Vagina (tissue), 2 donors: Measurements from ENCODE around the gene SH3RF1. TPM values are rescaled to one million over a fixed set of nuclear protein-coding genes. Genes with fewer than 3 reads are reported as not detected.

ENCODE experiments used
- DNase-seq, 2 donors: peaks; one replicate each; pipeline ENCODE4 v3.0.0-alpha.2; 2017; ENCODE audit errors: extremely low spot score in 2 of 2
- H3K27ac ChIP-seq: fragments of 200-600 bp; sonication (generic); one replicate; pipeline ENCODE4 v1.5.1; 2019
- H3K27me3 ChIP-seq: fragments of 200-600 bp; sonication (generic); one replicate; pipeline ENCODE4 v1.5.1; 2019
- H3K36me3 ChIP-seq, 2 donors: fragments of 200-600 bp; sonication (generic); one replicate each; pipeline ENCODE4 v1.5.1; 2017 to 2019
- H3K4me1 ChIP-seq: fragments of 200-600 bp; sonication (generic); one replicate; pipeline ENCODE4 v1.5.1; 2019
- H3K4me3 ChIP-seq, 2 donors: fragments of 200-600 bp; sonication (generic); 1 replicate in 1 of 2; 2 replicates in 1 of 2; pipeline ENCODE4 v1.5.1; 2016 to 2019
- H3K9me3 ChIP-seq: fragments of 200-600 bp; sonication (generic); one replicate; pipeline ENCODE4 v1.5.1; 2019
- POLR2A ChIP-seq, 2 donors: fragments of 450-650 bp; IDR thresholded peaks; one replicate each; pipeline ENCODE4 v1.6.1; 2017; ENCODE audit warnings: antibody characterized with exemption in 2 of 2, mild to moderate bottlenecking in 2 of 2, moderate library complexity in 2 of 2
- POLR2AphosphoS5 ChIP-seq, 2 donors: sonication (generic); formaldehyde crosslinking; IDR thresholded peaks; one replicate each; pipeline ENCODE4 v1.9.0; 2017; ENCODE audit warnings: antibody characterized with exemption in 2 of 2, mild to moderate bottlenecking in 2 of 2, low read depth in 1 of 2; ENCODE audit not compliant: insufficient read depth in 1 of 2
- intact Hi-C: fragments of 100-400 bp; cut with DNase I; formaldehyde crosslinking; loops from one replicate; pipeline ENCODE4 v1.15.1; 2023
- total RNA-seq: library from RNA; depleted of rRNA; stranded (reverse); fragments of >200 nt; gene quantifications from one replicate; pipeline ENCODE4 v1.2.3, GENCODE V29; 2016
- TF ChIP-seq, protein P1 (sequence below), 3 experiments: fragments of 450-650 bp in 2 of 3; fragments of 200-600 bp in 1 of 3; sonication (generic) in 1 of 3; IDR thresholded peaks; one replicate each; pipeline ENCODE4 v1.5.1; 2017 to 2019; ENCODE audit warnings: antibody characterized with exemption in 3 of 3, mild to moderate bottlenecking in 2 of 3, moderate library complexity in 2 of 3

Gene SH3RF1
- total RNA-seq, 1 donor from 2014 or later: 16.0 TPM

DNA sequence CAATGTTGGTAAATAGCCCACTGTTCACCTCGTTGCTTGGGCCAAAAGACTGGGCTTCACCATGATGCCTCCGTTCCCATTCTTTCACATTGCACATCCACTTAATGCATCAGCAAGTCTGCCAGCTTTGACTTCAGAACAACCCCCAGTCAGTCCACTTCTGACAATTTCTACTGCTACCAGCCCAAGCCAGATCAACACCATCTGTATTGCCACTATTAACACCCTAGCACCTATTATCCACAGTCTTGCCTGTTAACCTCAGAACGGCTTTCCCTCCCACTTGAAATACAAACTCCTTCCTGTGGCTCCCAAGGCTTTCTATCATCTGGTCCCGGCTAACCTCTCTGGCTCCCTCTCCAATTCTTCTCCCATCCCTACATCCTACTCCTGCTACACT is 95.7 kb downstream of the SH3RF1 start:
- Histone ChIP-seq H3K4me3 (no peak overlapping the region), H3K27ac (no peak overlapping the region), H3K36me3 (no peaks in the 10 kb centered on the region), H3K9me3 (no peaks in the 10 kb centered on the region), H3K27me3 (no peaks in the 10 kb centered on the region), H3K4me1 (peaks cover 4% of the 10 kb centered on the region)
- intact Hi-C loops: no loop called here
- no peak for DNase-seq
- TF ChIP-seq POLR2A (IDR thresholded peaks at IDR 0.05): no peak
- TF ChIP-seq, protein P1, sequence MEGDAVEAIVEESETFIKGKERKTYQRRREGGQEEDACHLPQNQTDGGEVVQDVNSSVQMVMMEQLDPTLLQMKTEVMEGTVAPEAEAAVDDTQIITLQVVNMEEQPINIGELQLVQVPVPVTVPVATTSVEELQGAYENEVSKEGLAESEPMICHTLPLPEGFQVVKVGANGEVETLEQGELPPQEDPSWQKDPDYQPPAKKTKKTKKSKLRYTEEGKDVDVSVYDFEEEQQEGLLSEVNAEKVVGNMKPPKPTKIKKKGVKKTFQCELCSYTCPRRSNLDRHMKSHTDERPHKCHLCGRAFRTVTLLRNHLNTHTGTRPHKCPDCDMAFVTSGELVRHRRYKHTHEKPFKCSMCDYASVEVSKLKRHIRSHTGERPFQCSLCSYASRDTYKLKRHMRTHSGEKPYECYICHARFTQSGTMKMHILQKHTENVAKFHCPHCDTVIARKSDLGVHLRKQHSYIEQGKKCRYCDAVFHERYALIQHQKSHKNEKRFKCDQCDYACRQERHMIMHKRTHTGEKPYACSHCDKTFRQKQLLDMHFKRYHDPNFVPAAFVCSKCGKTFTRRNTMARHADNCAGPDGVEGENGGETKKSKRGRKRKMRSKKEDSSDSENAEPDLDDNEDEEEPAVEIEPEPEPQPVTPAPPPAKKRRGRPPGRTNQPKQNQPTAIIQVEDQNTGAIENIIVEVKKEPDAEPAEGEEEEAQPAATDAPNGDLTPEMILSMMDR (IDR thresholded peaks at IDR 0.05): no peak
- TF ChIP-seq POLR2AphosphoS5 (IDR thresholded peaks at IDR 0.05; ENCODE audit: insufficient read depth in 1 of 2, low read depth in 1 of 2): no peak

DNA sequence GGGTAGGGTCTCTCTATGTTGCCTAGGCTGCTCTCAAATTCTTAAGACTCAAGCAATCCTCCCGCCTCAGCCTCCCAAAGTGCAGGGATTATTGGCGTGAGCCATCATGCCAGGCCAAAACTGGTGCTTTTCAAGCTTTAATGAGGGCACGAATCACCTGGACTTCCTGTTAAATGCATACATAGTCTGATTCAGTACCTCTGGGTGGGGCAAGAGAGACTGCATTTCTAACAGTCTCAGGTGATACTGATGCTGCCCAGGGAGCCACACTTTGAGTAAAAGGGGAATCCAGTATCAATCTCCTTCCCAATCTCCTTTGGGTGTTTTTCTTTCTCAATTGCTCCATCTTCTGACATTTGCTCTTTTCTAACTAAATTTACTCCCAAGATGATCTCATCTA is 96.5 kb downstream of the SH3RF1 start:
- no peaks in the 10 kb centered on the region for H3K27me3 ChIP-seq
- H3K36me3 ChIP-seq: no peaks in the 10 kb centered on the region
- H3K4me1 ChIP-seq: no peaks in the 10 kb centered on the region
- no peaks in the 10 kb centered on the region for H3K9me3 ChIP-seq
- no peak overlapping the region for H3K27ac ChIP-seq
- H3K4me3 ChIP-seq: no peak overlapping the region
- TF ChIP-seq, protein P1 (IDR thresholded peaks at IDR 0.05): no peak
- no peak for TF ChIP-seq POLR2AphosphoS5 (IDR thresholded peaks at IDR 0.05; ENCODE audit: insufficient read depth in 1 of 2, low read depth in 1 of 2)
- TF ChIP-seq POLR2A (IDR thresholded peaks at IDR 0.05): no peak
- DNase-seq: no peak
- intact Hi-C loops: no loop called here

DNA sequence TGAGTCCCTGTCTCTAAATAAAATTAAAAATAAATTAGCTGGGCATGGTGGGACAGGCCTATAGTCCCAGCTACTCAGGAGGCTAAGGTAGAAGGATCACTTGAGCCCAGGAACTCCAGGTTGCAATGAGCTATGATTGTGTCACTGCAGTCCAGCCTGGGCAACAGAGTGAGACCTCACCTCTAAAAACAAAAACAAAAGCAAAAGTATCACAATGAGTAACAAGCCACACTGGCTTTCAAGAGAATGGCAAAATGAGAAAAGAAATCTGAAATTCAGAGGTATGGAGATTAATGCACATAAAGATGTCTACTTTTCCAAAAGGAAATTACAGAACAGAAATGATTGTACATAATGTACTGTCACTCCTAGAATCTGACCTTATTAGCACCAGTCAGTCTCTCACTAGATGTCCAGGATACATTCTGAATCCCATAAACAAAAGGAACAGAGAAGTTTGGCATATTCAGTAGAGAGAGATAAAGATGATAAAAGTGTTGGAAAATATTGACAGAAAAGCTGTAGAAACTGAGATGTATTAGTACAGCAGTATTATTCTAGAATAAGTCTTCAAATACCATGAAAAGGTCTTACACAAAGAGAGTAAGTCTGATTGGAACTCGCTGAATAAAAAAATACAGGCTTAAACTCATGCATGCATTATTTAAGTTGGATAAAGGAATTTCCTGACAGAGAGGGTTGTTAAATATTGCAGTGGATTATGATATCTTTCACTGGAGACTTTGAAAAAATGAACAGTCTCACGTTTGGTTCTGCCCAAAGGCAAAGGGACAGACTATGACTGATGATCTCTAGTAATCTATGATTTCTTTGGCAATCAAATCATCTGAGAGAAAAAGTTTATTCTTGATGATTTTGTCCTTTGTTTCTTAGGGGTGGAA is 102.5 kb downstream of the SH3RF1 start:
- no peaks in the 10 kb centered on the region for H3K27me3 ChIP-seq
- no peaks in the 10 kb centered on the region for H3K36me3 ChIP-seq
- DNase-seq: no peak
- no peaks in the 10 kb centered on the region for H3K4me1 ChIP-seq
- no peak overlapping the region for H3K4me3 ChIP-seq
- no peak for TF ChIP-seq POLR2A (IDR thresholded peaks at IDR 0.05)
- no peak overlapping the region for H3K27ac ChIP-seq
- intact Hi-C loops: no loop called here
- no peaks in the 10 kb centered on the region for H3K9me3 ChIP-seq

DNA sequence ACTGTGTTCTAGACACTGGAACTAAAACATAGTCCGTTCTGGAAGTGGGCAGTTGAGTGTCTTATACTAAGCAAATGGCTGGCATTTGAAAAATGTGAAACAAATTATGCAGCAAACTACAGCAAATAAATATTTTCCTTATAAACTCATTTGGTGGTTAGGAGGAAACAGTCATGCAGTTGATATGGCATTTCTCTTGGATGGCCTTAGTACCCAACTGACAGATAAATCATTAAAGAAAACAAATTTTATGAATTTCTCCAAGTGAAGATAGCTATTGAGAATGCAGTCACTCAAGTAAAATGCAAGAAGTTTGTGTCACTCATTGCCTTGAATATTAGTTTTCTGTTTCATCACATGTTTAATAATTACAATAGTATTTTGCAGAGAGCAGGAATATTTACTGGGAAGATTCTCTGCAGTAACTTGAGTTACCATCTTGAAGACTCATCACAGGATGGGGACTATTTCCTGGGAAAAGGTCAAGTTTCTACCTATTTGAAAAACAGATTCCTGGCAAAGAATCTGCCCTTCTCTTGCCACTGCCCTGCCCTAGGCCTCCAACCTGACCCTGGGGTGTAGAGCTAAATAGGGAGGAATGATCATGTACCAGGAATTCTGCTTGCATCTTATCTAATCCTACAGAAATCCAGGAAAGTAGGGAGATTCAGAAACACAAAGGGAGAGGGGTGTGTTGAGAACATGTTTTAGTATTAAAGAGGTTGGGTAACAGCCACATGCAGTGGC is 105.9 kb downstream of the SH3RF1 start:
- TF ChIP-seq, protein P1 (IDR thresholded peaks at IDR 0.05): no peak
- TF ChIP-seq POLR2AphosphoS5 (IDR thresholded peaks at IDR 0.05; ENCODE audit: insufficient read depth in 1 of 2, low read depth in 1 of 2): no peak
- TF ChIP-seq POLR2A (IDR thresholded peaks at IDR 0.05): no peak
- H3K4me3 ChIP-seq: no peak overlapping the region
- H3K9me3 ChIP-seq: no peaks in the 10 kb centered on the region
- DNase-seq: no peak
- H3K36me3 ChIP-seq: no peaks in the 10 kb centered on the region
- intact Hi-C loops: no loop called here
- no peak overlapping the region for H3K27ac ChIP-seq
- H3K27me3 ChIP-seq: no peaks in the 10 kb centered on the region
- no peaks in the 10 kb centered on the region for H3K4me1 ChIP-seq

DNA sequence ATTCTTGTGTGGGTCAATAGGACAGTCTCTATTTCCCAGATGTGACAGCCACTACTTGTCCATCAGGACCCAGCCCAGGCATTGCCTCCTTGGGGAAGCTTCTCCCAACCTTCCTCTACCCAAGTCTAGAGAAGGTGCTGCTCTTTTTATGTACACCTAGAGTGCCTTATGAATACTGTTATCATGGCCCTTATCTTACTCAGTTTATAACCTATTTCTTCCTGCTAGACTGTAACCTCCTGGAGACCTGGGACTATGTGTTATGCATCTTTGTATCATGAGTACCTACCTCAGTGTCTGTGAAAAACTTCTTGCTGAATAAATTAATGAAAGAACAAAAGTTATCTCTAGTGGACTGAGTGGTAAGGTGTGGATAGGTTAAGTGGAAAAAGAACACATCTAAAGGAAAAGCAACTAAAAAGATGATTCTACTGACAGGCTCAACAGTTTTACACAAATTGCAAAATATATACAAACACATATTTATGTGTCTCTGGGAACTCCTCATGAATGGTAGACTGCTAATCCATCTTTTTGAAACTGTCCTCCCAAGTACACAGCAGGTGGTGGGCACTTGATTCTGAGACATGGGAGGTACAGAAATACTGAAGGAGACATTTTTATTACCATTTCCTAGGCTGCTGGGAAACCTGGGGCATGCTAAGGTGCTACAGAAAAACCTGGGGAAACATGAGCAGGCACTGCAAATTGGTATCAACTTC is 106.6 kb downstream of the SH3RF1 start:
- intact Hi-C loops: no loop called here
- Histone ChIP-seq H3K4me1 (no peaks in the 10 kb centered on the region), H3K4me3 (no peak overlapping the region), H3K9me3 (no peaks in the 10 kb centered on the region), H3K27ac (no peak overlapping the region), H3K27me3 (no peaks in the 10 kb centered on the region), H3K36me3 (no peaks in the 10 kb centered on the region)
- TF ChIP-seq POLR2A (IDR thresholded peaks at IDR 0.05) (no peak), POLR2AphosphoS5 (IDR thresholded peaks at IDR 0.05; ENCODE audit: insufficient read depth in 1 of 2, low read depth in 1 of 2) (no peak)
- DNase-seq: no peak
